ENCODE data around the gene PARN.

The PARN gene

GRCh38 chr16:14499110-14499509, 130.9 kb downstream of the PARN start:
- no peak for DNase-seq (ENCODE audit: low spot score)

GRCh38 chr16:14497245-14498082, 132.6 kb downstream of the PARN start:
- DNase-seq (ENCODE audit: low spot score), result no peak

DNA sequence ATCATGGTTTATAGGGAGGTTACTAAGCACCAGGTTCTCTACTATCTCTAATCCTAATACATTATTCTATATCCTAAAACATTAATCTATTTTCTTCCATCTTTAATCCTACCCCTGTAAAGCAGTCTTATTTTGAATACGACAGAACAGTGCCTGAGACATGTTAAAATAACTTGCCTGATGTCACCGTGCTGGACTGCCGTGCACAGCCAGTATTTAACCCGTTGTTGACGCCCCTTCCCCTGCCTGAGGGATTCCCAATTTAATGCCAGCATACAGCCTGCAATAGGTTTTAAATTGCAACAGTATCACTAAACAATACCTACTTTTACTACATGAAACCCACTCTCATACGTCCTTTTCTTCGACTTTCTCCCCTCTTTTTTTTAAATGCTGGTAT, 133.3 kb downstream of the PARN start:
- no peak for DNase-seq (ENCODE audit: low spot score)

- DNase-seq (ENCODE audit: low spot score), result no peak
Measured at GRCh38 chr16:14496047-14496770, 133.9 kb downstream of the PARN start.

DNA sequence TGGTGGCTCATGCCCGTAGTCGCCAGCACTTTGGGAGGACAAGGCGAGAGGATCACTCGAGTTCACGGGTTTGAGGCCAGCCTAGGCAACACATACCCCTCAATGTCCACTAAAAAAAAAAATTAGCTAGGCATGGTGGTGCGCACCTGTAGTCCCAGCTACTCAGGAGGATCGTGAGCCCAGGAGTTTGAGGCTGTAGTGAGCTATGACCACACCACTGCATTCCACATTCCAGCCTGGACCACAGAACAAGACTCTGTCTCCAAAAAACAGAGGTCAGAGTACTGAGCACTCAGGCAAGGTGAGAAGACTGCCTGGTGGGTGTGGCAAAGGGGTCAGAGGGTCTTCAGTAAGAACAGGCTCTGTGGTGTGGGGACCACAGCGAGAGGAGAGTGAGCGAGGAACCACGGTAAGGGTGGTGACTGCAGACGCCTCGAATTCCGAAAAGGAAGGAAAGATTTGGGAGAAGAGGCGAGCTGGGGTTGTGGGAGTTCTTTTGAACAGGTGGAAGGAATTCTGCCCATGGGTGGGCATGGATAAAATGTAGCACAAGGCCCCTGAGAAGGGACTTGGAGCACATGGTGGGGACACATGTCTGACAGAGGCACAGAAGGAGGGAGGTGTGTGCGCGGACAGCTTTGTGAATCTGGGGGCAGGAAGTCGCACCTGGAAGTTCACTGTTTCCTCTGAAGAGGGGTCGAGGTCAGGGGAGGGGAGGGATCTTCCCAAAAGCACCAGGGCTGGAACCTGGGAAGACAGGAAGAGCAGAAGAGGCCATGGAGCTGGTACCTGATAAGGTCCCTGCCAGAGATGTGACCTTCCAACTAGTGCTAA, 134.6 kb downstream of the PARN start:
- no peak for DNase-seq (ENCODE audit: low spot score)

GRCh38 chr16:14494396-14494966, 135.6 kb downstream of the PARN start:
- no peak for DNase-seq (ENCODE audit: low spot score)

DNA sequence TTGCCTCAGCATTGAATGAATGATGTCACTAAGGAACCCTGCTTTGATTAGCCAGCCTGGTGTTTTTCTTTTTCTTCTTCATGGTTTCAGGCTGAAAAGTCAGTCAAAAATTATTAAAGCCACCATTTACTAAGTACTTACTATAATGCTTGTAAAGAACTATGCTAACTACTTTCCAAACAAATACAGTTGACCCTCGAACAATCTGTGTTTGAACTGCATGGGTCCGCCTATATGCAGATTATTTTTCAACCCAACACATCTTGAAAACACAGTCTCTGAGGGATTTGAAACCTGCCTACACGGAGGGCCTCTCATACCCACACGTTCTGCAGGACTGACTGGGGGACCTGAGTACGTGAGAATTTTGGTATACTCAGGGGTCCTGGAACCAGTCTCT, 136.3 kb downstream of the PARN start:
- no peak for DNase-seq (ENCODE audit: low spot score)

DNA sequence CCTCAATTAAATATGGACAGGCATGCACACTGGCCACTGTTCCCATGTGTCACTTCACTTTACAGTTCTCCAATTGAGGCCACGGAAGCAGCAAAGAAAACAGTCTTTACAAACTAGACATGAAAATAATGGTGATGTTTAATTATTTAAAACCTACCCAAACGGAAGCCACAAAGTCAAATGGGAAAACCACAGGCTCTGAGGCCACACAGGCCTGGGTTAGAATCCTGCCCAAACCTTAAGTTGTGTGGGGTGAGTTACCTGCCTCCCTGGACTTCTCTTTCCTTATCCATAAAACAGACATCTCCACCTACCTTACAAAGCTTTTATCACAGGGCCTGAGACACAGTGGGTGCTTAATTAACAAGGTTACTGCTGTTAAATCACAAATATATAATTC, 137.4 kb downstream of the PARN start:
- no peak for DNase-seq (ENCODE audit: low spot score)

DNA sequence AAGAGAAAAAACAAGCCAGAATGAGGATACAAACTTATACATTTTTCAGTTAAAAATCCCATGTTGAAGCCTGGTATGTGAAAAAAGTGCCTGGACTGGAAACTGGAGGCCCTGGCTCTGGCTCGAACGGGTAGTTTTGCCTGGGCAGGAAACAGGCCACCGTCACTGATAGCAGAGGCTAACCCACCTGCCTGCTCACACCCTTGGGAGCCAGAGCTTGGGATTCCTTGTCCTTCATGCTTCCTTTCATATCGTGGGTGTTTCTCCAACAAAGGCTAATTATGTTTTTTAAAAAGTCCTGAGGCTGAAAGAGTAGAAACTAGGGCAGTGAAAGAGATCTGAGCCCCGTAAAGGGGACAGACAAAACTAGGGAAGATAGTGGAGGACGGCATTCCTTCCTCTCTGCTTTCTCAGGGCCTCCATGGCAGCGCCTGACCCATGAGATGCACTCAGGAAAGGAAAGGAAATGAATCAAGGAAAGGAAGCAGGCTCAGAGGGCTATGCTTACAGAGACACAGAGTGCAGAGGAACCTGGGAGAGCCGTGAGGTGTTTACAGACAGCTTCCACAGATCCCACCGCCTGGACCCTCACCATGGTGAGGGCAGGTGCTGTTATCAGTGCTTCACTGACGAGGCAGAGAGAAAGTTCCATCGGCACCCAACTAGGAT, 138.1 kb downstream of the PARN start:
- DNase-seq (ENCODE audit: low spot score), result no peak

DNA sequence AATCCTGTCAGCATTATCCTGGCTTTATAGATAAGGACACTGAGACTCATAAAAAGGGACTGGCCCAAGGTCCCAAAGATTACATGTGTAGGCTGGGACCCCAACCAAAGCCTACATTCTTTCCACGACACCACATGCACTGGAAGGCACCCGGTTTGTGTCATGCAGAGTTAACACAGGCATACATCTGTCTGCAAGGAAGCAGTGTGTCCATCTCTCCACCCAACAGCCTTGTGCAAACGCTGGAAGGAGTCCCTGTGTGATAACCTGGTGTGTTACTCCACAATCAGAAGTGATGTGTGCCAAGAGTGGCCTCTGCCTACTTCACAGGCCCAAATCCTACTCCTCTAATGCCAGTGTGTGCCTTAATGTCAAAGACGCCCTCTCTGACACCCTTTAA, 139.8 kb downstream of the PARN start:
- DNase-seq (ENCODE audit: low spot score), result no peak

DNA sequence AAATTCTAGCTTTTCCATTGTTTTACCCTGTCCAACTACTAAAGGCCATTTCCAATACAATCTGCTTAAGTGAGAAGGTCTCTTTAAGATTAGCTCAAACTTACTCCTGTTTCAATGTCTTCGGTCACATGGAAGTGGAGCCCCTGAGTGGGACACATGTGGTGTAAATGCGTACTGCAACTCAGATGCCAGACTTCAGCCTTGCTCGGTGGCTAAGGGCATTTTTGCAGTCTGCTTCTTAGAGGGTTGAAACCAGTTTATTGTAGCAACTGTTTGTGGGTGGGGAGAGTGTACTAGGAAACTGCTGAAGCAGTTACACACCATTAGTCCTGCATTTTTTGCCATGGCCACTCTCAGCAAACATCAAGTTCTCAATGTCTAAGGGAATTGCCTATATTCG, 140.6 kb downstream of the PARN start:
- DNase-seq (ENCODE audit: low spot score), result peak; percentile 18

DNA sequence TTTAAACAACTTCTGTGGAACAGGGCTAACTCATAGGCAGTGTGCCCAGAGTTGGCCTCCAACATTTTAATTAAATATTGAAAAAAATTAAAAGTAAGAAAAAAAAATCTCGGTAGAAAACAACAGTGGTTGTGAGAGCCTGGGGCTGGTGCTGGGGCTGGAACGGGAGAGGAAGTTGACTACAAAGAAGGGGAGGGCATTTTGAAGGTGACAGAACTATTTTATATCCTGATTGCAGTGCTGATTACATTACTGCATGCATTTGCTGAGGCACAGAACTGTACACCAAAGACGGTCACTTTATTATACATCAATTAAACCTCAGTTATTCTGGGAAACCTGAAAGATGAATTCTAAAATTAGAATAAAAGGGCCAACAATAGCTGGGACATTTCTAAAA, 142.5 kb downstream of the PARN start:
- DNase-seq (ENCODE audit: low spot score), result no peak

GRCh38 chr16:14486520-14487303, 143.3 kb downstream of the PARN start:
- peak; percentile 82 for DNase-seq (ENCODE audit: low spot score)

DNA sequence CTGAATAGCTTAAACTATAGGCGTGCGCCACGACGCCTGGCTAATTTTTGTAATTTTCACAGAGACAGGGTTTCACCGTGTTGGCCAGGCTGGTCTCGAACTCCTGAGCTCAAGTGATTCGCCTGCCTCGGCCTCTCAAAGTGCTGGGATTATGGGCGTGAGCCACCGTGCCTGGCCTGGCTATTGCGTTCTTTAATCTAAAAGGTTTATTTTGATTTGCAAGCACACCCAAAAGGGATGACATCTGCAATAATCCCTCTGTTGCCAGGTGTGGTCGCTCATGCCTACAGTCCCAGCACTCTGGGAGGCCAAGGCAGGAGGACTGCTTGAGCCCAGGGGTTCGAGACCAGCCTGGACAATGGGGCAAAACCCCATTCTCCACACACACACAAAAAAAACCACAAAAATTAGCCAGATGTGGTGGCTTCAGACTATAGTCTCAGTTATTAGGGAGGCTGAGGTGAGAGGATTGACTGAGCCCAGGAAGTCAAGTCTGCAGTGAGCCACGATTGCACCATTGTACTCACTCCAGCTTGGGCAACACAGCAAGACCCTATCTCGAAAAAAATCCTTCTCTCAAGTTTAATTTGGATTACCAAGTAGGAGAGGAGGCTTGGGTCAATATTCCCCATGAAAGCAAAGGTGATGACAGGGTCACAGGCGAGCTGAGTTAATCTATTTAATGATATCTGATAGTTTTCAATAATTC, 144.1 kb downstream of the PARN start:
- DNase-seq (ENCODE audit: low spot score), result no peak

GRCh38 chr16:14485121-14485551, 144.9 kb downstream of the PARN start:
- peak; percentile 10 for DNase-seq (ENCODE audit: low spot score)

DNA sequence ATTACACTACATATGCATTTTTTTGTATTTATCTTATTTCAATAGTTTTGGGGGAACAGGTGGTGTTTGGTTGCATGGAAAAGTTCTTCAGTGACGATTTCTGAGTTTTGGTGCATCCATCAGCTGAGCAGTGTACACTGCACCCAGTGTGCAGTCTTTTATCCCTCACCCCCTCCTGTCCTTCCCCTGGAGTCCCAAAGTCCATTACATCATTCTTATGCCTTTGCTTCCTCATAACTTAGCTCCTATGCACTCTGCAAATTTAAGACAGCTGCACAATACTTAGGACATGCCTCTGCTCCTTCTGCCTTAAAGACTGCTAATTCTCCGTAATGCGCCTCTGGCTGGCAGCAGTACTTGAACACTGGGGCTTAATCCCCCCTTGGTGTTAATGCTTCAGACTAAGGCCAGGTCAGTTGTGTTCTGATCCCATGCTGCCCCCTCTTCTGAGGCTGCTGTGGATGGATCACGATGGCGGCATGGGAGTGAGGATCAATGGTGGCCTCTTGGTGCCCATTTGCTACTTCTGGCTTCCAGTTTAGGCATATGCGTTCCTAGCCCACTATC, 146.2 kb downstream of the PARN start:
- DNase-seq (ENCODE audit: low spot score), result no peak

DNA sequence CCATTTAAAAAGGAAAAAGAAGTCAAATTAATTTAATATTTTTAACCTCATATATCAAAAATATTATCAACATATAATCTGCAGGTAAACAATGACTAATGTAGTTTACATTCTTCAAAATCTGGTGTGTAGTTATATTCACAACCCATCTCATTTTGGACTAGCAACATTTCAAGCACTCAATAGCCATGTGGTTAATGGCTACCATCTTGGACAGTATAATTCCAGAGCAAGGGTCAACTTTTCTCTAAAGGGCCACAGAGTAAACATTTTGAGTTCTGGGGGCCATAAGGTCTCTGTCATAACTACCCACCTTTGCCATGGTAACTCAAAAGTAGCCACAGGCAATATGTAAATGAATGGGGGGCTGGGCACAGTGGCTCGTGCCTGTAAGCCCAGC, 153.9 kb downstream of the PARN start:
- no peak for DNase-seq (ENCODE audit: low spot score)

DNA sequence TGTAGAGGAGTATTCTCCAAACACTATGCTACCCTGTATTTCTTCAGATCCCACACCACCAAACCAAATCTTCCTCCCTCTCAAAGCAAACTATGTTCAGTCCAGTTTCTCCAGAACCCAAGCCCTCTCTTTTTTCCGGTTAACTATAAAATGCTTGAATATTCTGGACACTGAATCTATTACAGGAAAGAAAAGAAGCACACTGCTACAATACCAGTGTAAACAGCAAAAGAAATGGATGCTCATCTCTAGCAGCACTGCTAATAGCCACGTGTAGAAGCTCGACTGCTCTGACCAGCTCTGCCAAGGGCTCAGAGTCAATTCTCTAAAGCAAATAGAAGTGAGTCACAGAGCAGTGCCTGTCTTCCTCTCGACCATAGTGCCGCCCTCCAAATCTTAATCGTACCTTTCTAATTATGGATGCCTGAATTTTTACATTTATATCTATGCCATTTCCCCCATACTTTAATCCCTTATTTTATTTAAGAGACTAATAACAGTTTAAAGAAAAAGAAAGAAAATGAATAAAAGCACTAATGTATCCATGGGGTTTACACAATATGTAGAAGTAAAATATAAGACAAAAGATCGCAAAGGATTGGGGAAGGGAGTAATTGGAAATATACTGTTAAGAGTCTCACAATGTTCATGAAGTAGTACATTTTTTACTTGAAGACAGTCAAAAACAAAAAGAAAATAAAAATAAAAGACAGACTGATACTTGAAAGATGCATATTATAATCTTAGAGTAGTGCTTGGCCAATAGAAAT, 154.5 kb downstream of the PARN start:
- DNase-seq (ENCODE audit: low spot score), result no peak

DNA sequence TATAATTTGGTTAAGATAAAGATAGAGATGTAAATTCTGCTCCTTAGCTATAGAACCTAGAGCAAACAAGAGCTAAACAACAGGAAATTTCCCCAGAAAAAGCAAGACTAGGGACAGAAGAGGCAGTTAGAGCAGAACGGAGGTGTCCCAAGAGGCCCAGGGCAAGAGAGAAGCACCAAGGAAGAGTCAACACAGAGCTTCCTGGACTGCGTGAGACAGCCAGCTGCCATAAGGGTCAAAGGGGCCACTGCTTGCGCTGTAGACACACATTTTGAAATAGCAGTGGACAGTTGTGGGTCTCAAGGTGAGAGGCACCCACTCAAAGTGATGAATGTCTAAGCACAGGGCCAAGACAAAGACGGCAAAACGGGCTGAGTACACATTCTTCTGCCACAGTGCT, 156.6 kb downstream of the PARN start:
- no peak for DNase-seq (ENCODE audit: low spot score)
